Endothelial cell of hepatic sinusoid (primary cell): ENCODE measurements around the gene JHY.

ENCODE experiments used
- in situ Hi-C: cut with HindIII; loops from 2 replicates; pipeline ENCODE4 v1.10.0; 2017; ENCODE audit warnings: low sequenced_read_pairs

Gene JHY

GRCh38 chr11:122869622-122870021 is 12.9 kb upstream of the JHY start:
- in situ Hi-C loops: no loop called here

GRCh38 chr11:122871302-122871701 is 11.3 kb upstream of the JHY start:
- in situ Hi-C loops: no loop called here

GRCh38 chr11:122872046-122872445 is 10.5 kb upstream of the JHY start:
- in situ Hi-C loops: no loop called here

- in situ Hi-C loops: no loop called here
These were observed 7.6 kb upstream of the JHY start for GRCh38 chr11:122874991-122875390.

GRCh38 chr11:122877732-122878131 is 4.8 kb upstream of the JHY start:
- in situ Hi-C loops: no loop called here

- in situ Hi-C loops: no loop called here
These were observed 2.8 kb upstream of the JHY start for GRCh38 chr11:122879785-122880184.

GRCh38 chr11:122882857-122883645 is 492 bp downstream of the JHY start:
- in situ Hi-C loops: no loop called here

GRCh38 chr11:122883646-122883979 is 1.1 kb downstream of the JHY start:
- in situ Hi-C loops: no loop called here

GRCh38 chr11:122888162-122888561 is 5.6 kb downstream of the JHY start:
- in situ Hi-C loops: no loop called here

GRCh38 chr11:122893131-122893530 is 10.6 kb downstream of the JHY start:
- in situ Hi-C loops: no loop called here

GRCh38 chr11:122895563-122895962 is 13.0 kb downstream of the JHY start:
- in situ Hi-C loops: no loop called here

GRCh38 chr11:122897606-122898210 is 15.1 kb downstream of the JHY start:
- in situ Hi-C loops: no loop called here

- in situ Hi-C loops: no loop called here
These were observed 16.2 kb downstream of the JHY start for GRCh38 chr11:122898799-122899198.

GRCh38 chr11:122900587-122901202 is 18.1 kb downstream of the JHY start:
- in situ Hi-C loops: no loop called here

- in situ Hi-C loops: no loop called here
These were observed 20.4 kb downstream of the JHY start for GRCh38 chr11:122902951-122903350.

GRCh38 chr11:122910775-122911174 is 28.2 kb downstream of the JHY start:
- in situ Hi-C loops: no loop called here

GRCh38 chr11:122917311-122917710 is 34.8 kb downstream of the JHY start:
- in situ Hi-C loops: no loop called here

- in situ Hi-C loops: no loop called here
These were observed 36.2 kb downstream of the JHY start for GRCh38 chr11:122918734-122919133.

GRCh38 chr11:122920579-122920978 is 38.0 kb downstream of the JHY start:
- in situ Hi-C loops: no loop called here

- in situ Hi-C loops: no loop called here
These were observed 40.3 kb downstream of the JHY start for GRCh38 chr11:122922893-122923292.

- in situ Hi-C loops: no loop called here
These were observed 40.7 kb downstream of the JHY start for GRCh38 chr11:122923302-122923701.

GRCh38 chr11:122931510-122931909 is 49.0 kb downstream of the JHY start:
- in situ Hi-C loops: no loop called here
